GM19372 (cell line): ENCODE measurements around the gene ENDOG.
A peak's percentile ranks its signal among the peaks of the same experiment; 100 is the strongest.

Experiments used
- ATAC-seq: cut with Tn5 transposase; IDR thresholded peaks from one replicate; pipeline ENCODE4 v1.9.1; 2021; ENCODE audit warnings: mild to moderate bottlenecking, low read depth, moderate library complexity; ENCODE audit not compliant: unreplicated experiment

Gene ENDOG

GRCh38 chr9:128798896-128799295, 19.4 kb upstream of the ENDOG start:
- no peak for ATAC-seq

DNA sequence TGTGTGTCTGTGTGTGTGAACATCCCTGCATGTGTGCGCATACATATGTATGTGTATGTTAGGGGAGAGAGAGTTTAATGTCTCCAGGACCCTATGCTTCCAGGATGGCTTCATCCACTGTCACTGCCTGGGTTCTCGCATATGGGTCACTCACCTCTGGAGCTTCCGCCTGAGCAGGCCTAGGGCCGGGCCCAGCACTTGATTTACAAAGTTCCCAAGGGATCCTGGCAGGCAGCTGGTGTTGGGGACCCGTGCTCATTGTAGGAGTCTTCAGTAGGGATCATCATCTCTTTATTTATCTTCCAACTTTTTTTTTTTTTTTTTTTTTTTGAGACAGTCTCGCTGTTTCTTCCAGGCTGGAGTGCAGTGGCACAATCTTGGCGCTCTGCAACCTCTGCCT, 18.2 kb upstream of the ENDOG start:
- no peak for ATAC-seq

GRCh38 chr9:128802482-128802881, 15.8 kb upstream of the ENDOG start:
- ATAC-seq, result no peak

DNA sequence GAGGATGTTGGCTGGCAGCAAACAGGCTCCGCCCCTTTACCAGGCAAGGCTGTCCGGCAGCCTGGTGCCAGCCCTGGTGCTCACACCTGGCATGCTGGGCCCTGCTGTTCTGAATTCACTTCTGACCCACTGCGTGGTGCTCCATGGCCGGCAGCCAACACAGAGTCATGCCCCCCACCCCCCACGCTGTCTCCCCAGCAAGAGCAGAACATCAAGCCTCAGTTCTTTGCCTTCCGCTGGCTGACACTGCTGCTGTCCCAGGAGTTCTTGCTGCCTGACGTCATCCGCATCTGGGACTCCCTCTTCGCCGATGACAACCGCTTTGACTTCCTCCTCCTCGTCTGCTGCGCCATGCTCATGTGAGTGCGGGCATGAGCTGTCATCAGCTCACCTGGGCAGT, 12.6 kb upstream of the ENDOG start:
- no peak for ATAC-seq

GRCh38 chr9:128807827-128808226, 10.5 kb upstream of the ENDOG start:
- ATAC-seq, result no peak

- ATAC-seq, result no peak
Observed at GRCh38 chr9:128808543-128808942, 9.8 kb upstream of the ENDOG start.

DNA sequence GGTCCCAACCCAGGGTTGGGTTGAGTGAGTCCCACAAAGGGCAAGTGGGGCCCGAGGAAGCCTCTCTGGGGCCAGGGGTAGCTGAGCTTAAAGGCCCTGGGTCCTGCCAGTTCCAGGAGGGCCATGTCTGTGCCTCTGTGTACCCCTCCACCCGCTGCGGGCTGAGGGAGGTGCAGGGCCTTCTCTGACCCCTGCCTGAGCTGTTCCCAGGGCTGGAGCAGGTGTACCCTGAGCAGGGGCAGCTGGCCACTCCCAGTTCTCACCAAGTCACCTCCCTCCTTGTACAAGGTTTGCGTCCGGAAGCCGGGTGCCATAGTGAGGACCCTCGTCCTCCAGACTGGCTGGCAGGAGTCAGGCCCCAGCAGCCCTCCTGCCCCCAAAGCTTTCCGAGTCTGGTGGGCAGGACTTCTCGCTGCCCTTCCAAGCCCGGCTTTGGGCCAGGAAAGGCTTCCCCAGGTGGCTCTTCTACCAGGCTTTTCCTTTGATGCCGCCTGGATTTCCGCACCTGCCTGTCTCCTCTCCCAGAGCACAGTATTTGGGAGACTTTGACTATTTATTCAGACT, 9.2 kb upstream of the ENDOG start:
- ATAC-seq, result no peak

DNA sequence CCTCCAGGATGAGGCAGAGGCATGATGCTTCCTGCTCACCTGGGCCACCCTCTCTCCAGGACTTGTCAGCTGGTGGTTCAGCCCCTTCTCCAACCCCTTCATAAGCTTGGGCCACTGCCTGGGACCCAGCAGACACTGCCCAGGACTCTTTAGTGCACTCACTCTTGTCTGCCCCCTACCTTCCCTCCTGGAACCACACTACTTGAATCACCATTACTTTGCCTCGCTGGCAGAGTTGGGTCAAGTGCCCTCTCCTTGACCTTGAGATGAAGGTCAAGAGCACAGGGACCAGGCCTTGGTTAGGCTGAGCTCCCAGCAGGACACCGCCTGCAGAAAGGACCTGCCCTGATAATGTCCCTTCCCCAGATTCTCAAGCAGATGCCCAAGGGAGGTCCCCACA, 8.5 kb upstream of the ENDOG start:
- no peak for ATAC-seq

GRCh38 chr9:128810873-128811272, 7.4 kb upstream of the ENDOG start:
- ATAC-seq, result no peak

DNA sequence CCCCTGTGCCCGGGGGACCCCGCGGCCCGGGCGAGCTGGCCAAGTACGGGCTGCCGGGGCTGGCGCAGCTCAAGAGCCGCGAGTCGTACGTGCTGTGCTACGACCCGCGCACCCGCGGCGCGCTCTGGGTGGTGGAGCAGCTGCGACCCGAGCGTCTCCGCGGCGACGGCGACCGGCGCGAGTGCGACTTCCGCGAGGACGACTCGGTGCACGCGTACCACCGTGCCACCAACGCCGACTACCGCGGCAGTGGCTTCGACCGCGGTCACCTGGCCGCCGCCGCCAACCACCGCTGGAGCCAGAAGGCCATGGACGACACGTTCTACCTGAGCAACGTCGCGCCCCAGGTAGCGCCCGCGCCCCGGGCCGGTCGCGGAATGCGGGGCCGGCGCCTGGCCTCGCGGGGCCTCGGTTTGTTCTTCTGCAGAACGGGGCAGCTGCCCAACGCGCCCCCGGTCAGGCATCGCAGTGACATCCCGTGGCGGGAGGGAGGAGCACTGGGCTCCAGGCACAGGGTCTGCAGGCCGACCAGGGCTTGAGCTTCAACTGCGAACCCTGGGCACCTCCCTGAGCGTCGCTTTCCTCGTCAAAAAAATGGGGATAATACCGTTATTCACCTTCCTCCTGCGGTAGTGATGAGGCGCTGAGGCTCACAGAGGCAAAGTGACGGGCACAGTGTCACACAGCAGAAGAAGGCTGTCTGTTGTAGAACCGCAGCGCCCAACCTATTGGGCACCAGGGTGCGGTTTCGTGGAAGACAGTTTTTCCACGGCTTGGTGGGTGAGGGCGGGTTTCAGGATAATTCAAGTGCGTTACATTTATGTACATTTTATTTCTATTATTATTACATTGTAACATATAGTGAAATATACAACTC, 777 bp downstream of the ENDOG start:
- ATAC-seq, result peak; percentile 31

DNA sequence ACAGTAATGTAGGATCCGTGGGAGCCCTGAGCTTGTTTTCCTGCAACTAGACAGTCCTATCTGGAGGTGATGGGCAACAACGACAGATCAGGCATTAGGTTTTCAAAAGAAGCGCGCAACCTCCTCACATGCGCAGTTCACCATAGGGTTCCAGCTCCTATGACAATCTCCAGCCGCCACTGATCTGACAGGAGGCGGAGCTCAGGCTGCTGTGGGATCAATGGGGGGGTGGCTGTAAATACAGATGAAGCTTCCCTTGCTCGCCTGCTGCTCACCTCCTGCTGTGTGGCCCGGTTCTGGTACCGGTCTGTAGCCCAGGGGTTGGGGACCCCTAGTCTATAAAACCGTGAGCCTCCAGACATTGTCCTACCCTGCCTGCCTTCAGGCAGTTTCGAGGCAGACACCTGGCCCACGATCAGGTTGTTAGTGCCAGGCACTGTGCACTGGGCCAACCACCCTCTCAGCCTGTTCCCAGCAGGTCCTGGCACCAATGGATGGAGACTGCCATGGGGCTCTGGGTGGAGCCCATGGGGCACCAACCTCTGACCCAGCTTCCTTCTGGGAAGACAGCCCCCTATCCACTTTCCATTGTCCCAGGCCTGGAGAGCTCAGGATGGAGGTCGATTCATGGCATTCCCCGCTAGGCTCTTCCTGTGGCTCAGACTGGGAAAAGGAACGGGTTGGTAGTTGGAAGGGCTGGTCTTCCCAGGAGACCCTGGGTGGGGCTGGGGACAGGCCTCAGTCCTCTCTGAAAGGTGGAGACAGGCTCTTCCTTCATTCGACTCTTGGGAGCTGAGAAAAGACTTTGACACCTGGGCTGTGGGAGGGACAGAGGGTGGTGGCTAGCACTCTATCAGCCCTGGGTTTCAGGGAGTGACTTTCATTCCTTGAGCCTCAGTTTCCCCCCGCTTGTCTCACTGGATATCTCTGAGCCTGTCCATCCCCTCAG, 1.7 kb downstream of the ENDOG start:
- no peak for ATAC-seq

- no peak for ATAC-seq
Observed at GRCh38 chr9:128820665-128821583, 2.6 kb downstream of the ENDOG start.

GRCh38 chr9:128821584-128822406, 3.5 kb downstream of the ENDOG start:
- no peak for ATAC-seq

DNA sequence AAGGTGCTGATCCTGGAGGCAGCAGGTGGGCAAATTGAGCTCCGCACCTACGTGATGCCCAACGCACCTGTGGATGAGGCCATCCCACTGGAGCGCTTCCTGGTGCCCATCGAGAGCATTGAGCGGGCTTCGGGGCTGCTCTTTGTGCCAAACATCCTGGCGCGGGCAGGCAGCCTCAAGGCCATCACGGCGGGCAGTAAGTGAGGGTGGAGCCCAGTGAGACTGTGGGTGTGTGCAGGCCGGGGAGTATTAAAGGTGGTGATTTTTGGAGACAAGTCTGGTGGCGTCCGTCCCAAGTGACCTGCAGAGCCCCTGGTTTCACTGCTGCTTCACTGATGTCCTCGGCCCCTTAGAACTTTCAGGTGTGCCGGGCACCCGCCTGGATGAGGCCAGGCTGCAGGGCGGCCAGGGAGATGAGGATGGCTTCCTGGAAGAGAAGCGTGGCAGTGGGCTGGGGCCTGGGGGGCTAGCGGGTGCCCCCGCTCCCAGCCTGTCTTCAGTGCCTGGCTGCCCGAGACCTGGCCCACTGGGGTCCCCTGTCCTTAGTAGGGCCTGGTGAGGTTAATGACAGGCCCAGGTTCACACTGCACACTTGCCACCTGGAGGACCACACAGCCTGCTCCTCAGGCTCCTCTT, 4.2 kb downstream of the ENDOG start:
- ATAC-seq, result no peak

- no peak for ATAC-seq
Observed at GRCh38 chr9:128823362-128823902, 5.1 kb downstream of the ENDOG start.

GRCh38 chr9:128823903-128824406, 5.7 kb downstream of the ENDOG start:
- ATAC-seq, result no peak

GRCh38 chr9:128824911-128825310, 6.6 kb downstream of the ENDOG start:
- ATAC-seq, result no peak
